Subcutaneous adipose tissue (tissue), 4 donors: ENCODE results near the gene OCA2. TPM values are rescaled to one million over a fixed set of nuclear protein-coding genes. Genes with fewer than 3 reads are reported as not detected.

Experiments
- CTCF ChIP-seq: fragments of 450-650 bp; IDR thresholded peaks from one replicate; pipeline ENCODE4 v1.5.1; 2016; ENCODE audit warnings: low read depth, mild to moderate bottlenecking, control low read depth, antibody characterized with exemption, moderate library complexity
- total RNA-seq, 4 donors: library from RNA; depleted of rRNA; stranded (reverse); fragments of >200 nt; gene quantifications; one replicate each; pipeline ENCODE4 v1.1.0, GENCODE V29; 2016

Gene OCA2
- total RNA-seq, 4 donors from 2014 or later: 1.1 TPM; not detected in 3

GRCh38 chr15:27831384-27832236, 267.5 kb downstream of the OCA2 start:
- no peak for TF ChIP-seq CTCF

GRCh38 chr15:27828746-27829145, 270.4 kb downstream of the OCA2 start:
- TF ChIP-seq CTCF: no peak

- no peak for TF ChIP-seq CTCF
Measured at GRCh38 chr15:27826902-27827714, 272.0 kb downstream of the OCA2 start.

GRCh38 chr15:27826411-27826810, 272.7 kb downstream of the OCA2 start:
- TF ChIP-seq CTCF: no peak

- TF ChIP-seq CTCF: no peak
Measured at GRCh38 chr15:27824841-27825422, 274.2 kb downstream of the OCA2 start.

GRCh38 chr15:27821273-27821672, 277.8 kb downstream of the OCA2 start:
- TF ChIP-seq CTCF: no peak

GRCh38 chr15:27820722-27821121, 278.4 kb downstream of the OCA2 start:
- no peak for TF ChIP-seq CTCF
